Measurements from ENCODE around the gene ARHGAP24. TPM values are rescaled to one million over a fixed set of nuclear protein-coding genes. Genes with fewer than 3 reads are reported as not detected.
A peak's percentile ranks its signal among the peaks of the same experiment; 100 is the strongest.

ARHGAP24 gene
- total RNA-seq, 1 experiment from 2014 or later = 1.3 TPM

DNA sequence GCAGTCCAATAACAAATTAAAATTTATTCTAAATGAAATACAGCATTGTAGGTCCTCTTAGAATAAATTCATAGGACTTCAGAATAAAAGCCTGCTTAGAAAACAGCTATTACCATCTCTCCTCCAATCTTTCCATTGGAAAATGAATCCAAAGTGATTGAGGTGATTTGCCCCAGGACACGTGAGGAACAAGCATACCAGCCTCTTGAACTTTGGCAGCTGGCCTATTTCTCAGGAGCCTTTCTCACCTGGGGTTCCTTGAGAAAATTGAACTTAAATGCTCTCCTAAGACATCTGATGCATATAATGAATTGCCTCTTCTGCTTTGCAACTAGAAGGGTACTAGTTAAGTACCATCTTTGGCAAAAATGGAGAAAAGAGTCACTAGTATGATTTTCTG is 13.5 kb downstream of the ARHGAP24 start:
- Histone ChIP-seq H3K36me3 (ENCODE audit: control insufficient read depth in 1 of 2, insufficient read depth in 2 of 2, low read length in 2 of 2) (no peaks in the 10 kb centered on the region), H3K4me3 (replicated peaks in 1 of 2; ENCODE audit: low read depth in 1 of 2, low read length in 2 of 2) (no peak overlapping the region), H2AFZ (ENCODE audit: low read depth, low read length, poor library complexity, severe bottlenecking) (no peak overlapping the region), H3K9ac (ENCODE audit: low read length) (no peak overlapping the region), H3K9me2 (ENCODE audit: insufficient read depth) (no peaks in the 10 kb centered on the region), H3K4me2 (ENCODE audit: low read length) (no peak overlapping the region), H3K27me3 (ENCODE audit: insufficient read depth, low read length) (no peaks in the 10 kb centered on the region), H3K4me1 (ENCODE audit: control insufficient read depth in 1 of 2, insufficient read depth in 2 of 2, low read length in 2 of 2) (peaks cover 0 to 22% of the 10 kb centered on the region in 2 experiments; a peak in 1 of 4 replicates), H3K79me2 (ENCODE audit: insufficient read depth, low read length) (no peaks in the 10 kb centered on the region), H3K27ac (ENCODE audit: low read depth, low read length) (no peak overlapping the region), H4K20me1 (ENCODE audit: insufficient read depth) (no peaks in the 10 kb centered on the region), H3K9me3 (ENCODE audit: control insufficient read depth in 1 of 2, insufficient read depth in 1 of 2, low read depth in 1 of 2, low read length in 2 of 2) (no peaks in the 10 kb centered on the region)
- POLR2A ChIA-PET = interaction anchor here (1.0 kb wide), 1 partner anchor 14 kb away, joined by 3 read pairs; the partner anchor contains the start of gene ARHGAP24
- ATAC-seq (no peak), DNase-seq (ENCODE audit: low read depth, low spot score) (no peak)
- no peak for TF ChIP-seq SRF (IDR thresholded peaks at IDR 0.05; ENCODE audit: low read depth)
- TF ChIP-seq RAD21 (IDR thresholded peaks at IDR 0.05; ENCODE audit: low read depth) = no peak
- TF ChIP-seq TCF7L2 (IDR thresholded peaks at IDR 0.05; ENCODE audit: borderline replicate concordance, extremely low read depth, insufficient read depth, insufficient read length) = no peak
- BruUV-seq (replicated peaks) = no TSS peak
- RAD21 ChIA-PET (ENCODE audit: low non-redundant PET in 1 of 2, low total read pairs in 2 of 2, uncharacterized antibody in 2 of 2, unreplicated experiment in 2 of 2) = no interaction called here
- CTCF ChIA-PET = interaction anchor here (2.1 kb wide), 1 partner anchor 13 kb away, joined by 7 read pairs; the partner anchor contains the start of gene ARHGAP24
- intact Hi-C loops (cut with micrococcal nuclease) = no loop called here

DNA sequence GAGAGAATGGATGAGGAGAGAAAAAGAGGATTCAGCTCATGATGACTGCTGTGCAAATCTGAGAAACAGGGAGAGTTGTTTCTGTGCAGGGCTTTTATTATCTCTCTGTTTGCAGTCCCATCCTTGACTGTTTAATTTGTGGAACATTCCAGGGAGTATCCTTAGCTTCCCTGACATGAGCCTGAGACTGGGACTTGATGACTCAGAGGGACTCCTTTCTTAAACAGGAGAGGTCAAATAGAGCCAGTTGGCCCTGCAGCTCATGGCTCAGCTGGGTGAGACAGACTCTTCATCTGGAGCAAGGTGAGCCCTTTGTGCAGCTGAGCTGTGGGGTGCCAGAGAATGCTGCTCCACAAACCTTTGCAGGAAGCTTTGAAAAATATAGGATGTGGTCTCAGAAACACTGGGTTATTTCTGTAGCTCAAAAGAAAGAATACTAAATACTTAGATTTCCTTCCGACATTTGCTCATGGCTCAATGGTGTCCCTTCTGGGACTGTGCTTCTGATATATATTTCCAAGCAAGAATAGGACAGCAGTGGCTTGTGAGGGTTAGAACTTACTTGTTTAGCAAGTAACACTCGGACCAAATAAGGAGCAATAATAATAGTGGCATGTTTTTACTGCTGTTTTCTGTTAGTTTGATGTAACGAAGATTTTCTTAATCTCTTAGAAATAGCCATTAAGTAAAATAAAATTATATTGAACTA is 14.5 kb downstream of the ARHGAP24 start:
- CTCF ChIA-PET = interaction anchor here (0.8 to 2.1 kb wide), 4 partner anchors 9 to 308 kb away, joined by 3 to 7 read pairs (median 4); partner anchors contain the start of gene ARHGAP24

More for the DNA sequence above, 14.5 kb downstream of the ARHGAP24 start:
- H3K4me3 ChIP-seq (replicated peaks in 1 of 2; ENCODE audit: low read depth in 1 of 2, low read length in 2 of 2) = no peak overlapping the region
- no peaks in the 10 kb centered on the region for H3K36me3 ChIP-seq (ENCODE audit: control insufficient read depth in 1 of 2, insufficient read depth in 2 of 2, low read length in 2 of 2)
- no peaks in the 10 kb centered on the region for H3K9me2 ChIP-seq (ENCODE audit: insufficient read depth)
- H3K79me2 ChIP-seq (ENCODE audit: insufficient read depth, low read length) = no peaks in the 10 kb centered on the region
- H4K20me1 ChIP-seq (ENCODE audit: insufficient read depth) = no peaks in the 10 kb centered on the region
- no peak overlapping the region for H3K27ac ChIP-seq (ENCODE audit: low read depth, low read length)
- POLR2A ChIA-PET = interaction anchor here (1.6 kb wide), 1 partner anchor 10 kb away, joined by 6 read pairs; no protein-coding TSS in a partner anchor
- intact Hi-C loops (cut with micrococcal nuclease) = no loop called here
- BruUV-seq (replicated peaks) = no TSS peak
- no peaks in the 10 kb centered on the region for H3K27me3 ChIP-seq (ENCODE audit: insufficient read depth, low read length)
- ATAC-seq = peak; percentile 52; the same call in 1 of the 2 replicates
- H2AFZ ChIP-seq (ENCODE audit: low read depth, low read length, poor library complexity, severe bottlenecking) = peak overlapping the region; percentile 70
- DNase-seq (ENCODE audit: low read depth, low spot score) = no peak
- H3K9ac ChIP-seq (ENCODE audit: low read length) = no peak overlapping the region
- peaks cover 0 to 22% of the 10 kb centered on the region in 2 experiments; a peak in 1 of 4 replicates for H3K4me1 ChIP-seq (ENCODE audit: control insufficient read depth in 1 of 2, insufficient read depth in 2 of 2, low read length in 2 of 2)
- RAD21 ChIA-PET (ENCODE audit: low non-redundant PET in 1 of 2, low total read pairs in 2 of 2, uncharacterized antibody in 2 of 2, unreplicated experiment in 2 of 2) = no interaction called here
- no peaks in the 10 kb centered on the region for H3K9me3 ChIP-seq (ENCODE audit: control insufficient read depth in 1 of 2, insufficient read depth in 1 of 2, low read depth in 1 of 2, low read length in 2 of 2)
- TF ChIP-seq, protein P1, sequence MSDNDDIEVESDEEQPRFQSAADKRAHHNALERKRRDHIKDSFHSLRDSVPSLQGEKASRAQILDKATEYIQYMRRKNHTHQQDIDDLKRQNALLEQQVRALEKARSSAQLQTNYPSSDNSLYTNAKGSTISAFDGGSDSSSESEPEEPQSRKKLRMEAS (IDR thresholded peaks at IDR 0.05) = no peak
- TF ChIP-seq YY1 (IDR thresholded peaks at IDR 0.05; ENCODE audit: extremely low read depth, insufficient replicate concordance, low read depth, low read length) = no peak
- no peak for TF ChIP-seq ELF1 (IDR thresholded peaks at IDR 0.05; ENCODE audit: borderline replicate concordance, low read depth)
- no peak for TF ChIP-seq SRF (IDR thresholded peaks at IDR 0.05; ENCODE audit: low read depth)
- peak overlapping the region; percentile 11; the same call in 1 of the 2 replicates for H3K4me2 ChIP-seq (ENCODE audit: low read length)
